Neural cell (in vitro differentiated cells): ENCODE measurements around the gene COMP. TPM values are rescaled to one million over a fixed set of nuclear protein-coding genes. Genes with fewer than 3 reads are reported as not detected.

Experiments
- H2AFZ ChIP-seq: fragments of 200-600, 300-800 bp; sonication (generic), shearing (Covaris generic); 2 replicates; pipeline ENCODE4 v1.6.0; 2014; ENCODE audit warnings: low read depth, mild to moderate bottlenecking, antibody characterized with exemption, low read length, moderate library complexity
- H3F3A ChIP-seq: fragments of 200-600 bp; shearing (Covaris generic); 2 replicates; pipeline ENCODE4 v1.6.1; 2016; ENCODE audit warnings: mild to moderate bottlenecking, moderate library complexity, mixed read lengths, antibody characterized with exemption, low read length; ENCODE audit not compliant: insufficient read depth, poor library complexity, severe bottlenecking
- H3K27ac ChIP-seq: fragments of 200-600, 300-800 bp; sonication (generic), shearing (Covaris generic); 2 replicates; pipeline ENCODE4 v1.5.1; 2014; ENCODE audit warnings: mild to moderate bottlenecking, low read length, moderate library complexity
- H3K27me3 ChIP-seq: fragments of 300-800, 200-600 bp; sonication (generic), shearing (Covaris generic); 2 replicates; pipeline ENCODE4 v1.6.0; 2014; ENCODE audit warnings: mild to moderate bottlenecking, low read depth, low read length, moderate library complexity; ENCODE audit not compliant: insufficient read depth
- H3K36me3 ChIP-seq: fragments of 300-800, 200-600 bp; sonication (generic), shearing (Covaris generic); 2 replicates; pipeline ENCODE4 v1.5.1; 2014; ENCODE audit warnings: mild to moderate bottlenecking, antibody characterized with exemption, low read length, moderate library complexity; ENCODE audit not compliant: insufficient read depth
- H3K4me2 ChIP-seq: fragments of 300-800, 200-600 bp; sonication (generic), shearing (Covaris generic); 2 replicates; pipeline ENCODE4 v1.6.0; 2014; ENCODE audit warnings: mild to moderate bottlenecking, low read length
- H3K4me3 ChIP-seq: fragments of 300-800, 200-600 bp; sonication (generic), shearing (Covaris generic); 2 replicates; pipeline ENCODE4 v1.5.1; 2014; ENCODE audit warnings: mild to moderate bottlenecking, low read length, moderate library complexity
- H3K79me2 ChIP-seq: fragments of 200-600 bp; shearing (Covaris generic); replicated peaks from 2 replicates; pipeline ENCODE4 v1.6.0; 2014; ENCODE audit warnings: mild to moderate bottlenecking, low read length, moderate library complexity; ENCODE audit not compliant: insufficient read depth
- H3K9ac ChIP-seq: fragments of 300-800, 200-600 bp; sonication (generic), shearing (Covaris generic); 2 replicates; pipeline ENCODE4 v1.6.1; 2016; ENCODE audit warnings: mild to moderate bottlenecking, low read length, mixed read lengths
- H3K9me2 ChIP-seq: fragments of 200-600 bp; shearing (Covaris generic); 2 replicates; pipeline ENCODE4 v1.6.1; 2016; ENCODE audit warnings: mild to moderate bottlenecking, low read length, mixed read lengths; ENCODE audit not compliant: insufficient read depth
- H3K9me3 ChIP-seq: fragments of 200-600, 300-800 bp; sonication (generic), shearing (Covaris generic); 2 replicates; pipeline ENCODE4 v1.6.1; 2016; ENCODE audit warnings: mild to moderate bottlenecking, mixed run types, low read length, moderate library complexity, mixed read lengths
- H4K20me1 ChIP-seq: fragments of 200-600 bp; shearing (Covaris generic); 2 replicates; pipeline ENCODE4 v1.6.1; 2016; ENCODE audit warnings: mild to moderate bottlenecking, mixed run types; ENCODE audit not compliant: insufficient read depth
- EP300 ChIP-seq: fragments of 450-650 bp; conservative IDR thresholded peaks from 2 replicates; pipeline ENCODE4 v1.6.1; 2014; ENCODE audit warnings: antibody characterized with exemption, mild to moderate bottlenecking, moderate library complexity; ENCODE audit not compliant: poor library complexity, severe bottlenecking
- EZH2 ChIP-seq: fragments of 200-600, 300-800 bp; shearing (Covaris generic), sonication (generic); IDR thresholded peaks from 2 replicates; pipeline ENCODE4 v1.6.1; 2014; ENCODE audit warnings: antibody characterized with exemption, low read length, borderline replicate concordance, mild to moderate bottlenecking; ENCODE audit not compliant: insufficient read depth, poor library complexity, severe bottlenecking
- MXI1 ChIP-seq: fragments of 450-650 bp; conservative IDR thresholded peaks from 2 replicates; pipeline ENCODE4 v1.6.1; 2014; ENCODE audit warnings: antibody characterized with exemption, mild to moderate bottlenecking; ENCODE audit not compliant: poor library complexity, severe bottlenecking
- POLR2AphosphoS5 ChIP-seq: IDR thresholded peaks from 2 replicates; pipeline ENCODE4 v1.6.1; 2012
- RAD21 ChIP-seq: fragments of 450-650 bp; conservative IDR thresholded peaks from 2 replicates; pipeline ENCODE4 v1.6.1; 2014; ENCODE audit warnings: antibody characterized with exemption, mild to moderate bottlenecking, moderate library complexity
- SMC3 ChIP-seq: fragments of 450-650 bp; conservative IDR thresholded peaks from 2 replicates; pipeline ENCODE4 v1.6.1; 2014; ENCODE audit warnings: antibody characterized with exemption, mild to moderate bottlenecking, moderate library complexity; ENCODE audit not compliant: poor library complexity
- TAF1 ChIP-seq: IDR thresholded peaks from 2 replicates; pipeline ENCODE4 v1.6.1; 2012; ENCODE audit warnings: low read depth
- polyA plus RNA-seq: library from polyadenylated mRNA; depleted of rRNA; stranded (reverse); fragments of >200 nt; gene quantifications from 2 replicates; pipeline ENCODE4 v1.2.3, GENCODE V29; 2014
- TF ChIP-seq, protein P1 (sequence below): fragments of 450-650 bp; IDR thresholded peaks from 2 replicates; pipeline ENCODE4 v1.5.1; 2014; ENCODE audit warnings: antibody characterized with exemption, mild to moderate bottlenecking, moderate library complexity; ENCODE audit not compliant: poor library complexity, severe bottlenecking
- TF ChIP-seq, protein P2 (sequence below): IDR thresholded peaks from 2 replicates; pipeline ENCODE4 v1.6.1; 2012; ENCODE audit warnings: borderline replicate concordance

COMP gene
- polyA plus RNA-seq, 1 donor from 2014 or later = not detected

DNA sequence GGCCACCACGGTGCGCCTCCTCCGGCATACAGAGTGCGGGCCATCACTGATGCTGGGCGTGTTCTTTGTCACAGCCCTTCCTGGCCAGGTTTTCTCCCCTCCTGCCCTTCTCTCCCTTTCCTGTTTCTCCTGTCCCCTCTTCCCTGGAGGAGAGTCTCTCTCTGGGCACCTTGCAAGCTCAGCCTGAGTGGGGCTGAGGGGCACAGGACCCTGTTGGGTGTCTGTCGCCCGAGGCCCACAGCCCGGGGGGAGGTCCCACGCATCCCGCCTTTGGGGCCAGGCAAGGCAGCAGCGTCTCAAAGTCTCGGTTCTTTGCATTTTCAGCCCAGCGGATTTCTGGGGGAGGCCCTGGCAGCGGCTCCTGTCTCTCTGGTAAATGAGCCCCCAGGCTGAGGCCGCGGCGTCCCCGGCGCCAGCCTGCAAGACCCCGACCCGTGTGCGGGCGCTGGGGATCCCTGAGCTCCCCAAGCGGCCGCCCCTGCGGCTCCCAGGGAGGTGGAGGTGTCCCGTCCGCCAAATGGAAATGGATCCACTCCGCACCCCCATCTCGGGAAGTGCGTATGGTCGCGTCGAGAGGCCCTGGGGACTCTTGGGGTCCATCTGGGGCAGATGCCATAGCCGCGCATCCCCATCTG, 47.2 kb downstream of the COMP start:
- no peak for TF ChIP-seq POLR2AphosphoS5
- TF ChIP-seq EZH2 = no peak
- TF ChIP-seq, protein P1, sequence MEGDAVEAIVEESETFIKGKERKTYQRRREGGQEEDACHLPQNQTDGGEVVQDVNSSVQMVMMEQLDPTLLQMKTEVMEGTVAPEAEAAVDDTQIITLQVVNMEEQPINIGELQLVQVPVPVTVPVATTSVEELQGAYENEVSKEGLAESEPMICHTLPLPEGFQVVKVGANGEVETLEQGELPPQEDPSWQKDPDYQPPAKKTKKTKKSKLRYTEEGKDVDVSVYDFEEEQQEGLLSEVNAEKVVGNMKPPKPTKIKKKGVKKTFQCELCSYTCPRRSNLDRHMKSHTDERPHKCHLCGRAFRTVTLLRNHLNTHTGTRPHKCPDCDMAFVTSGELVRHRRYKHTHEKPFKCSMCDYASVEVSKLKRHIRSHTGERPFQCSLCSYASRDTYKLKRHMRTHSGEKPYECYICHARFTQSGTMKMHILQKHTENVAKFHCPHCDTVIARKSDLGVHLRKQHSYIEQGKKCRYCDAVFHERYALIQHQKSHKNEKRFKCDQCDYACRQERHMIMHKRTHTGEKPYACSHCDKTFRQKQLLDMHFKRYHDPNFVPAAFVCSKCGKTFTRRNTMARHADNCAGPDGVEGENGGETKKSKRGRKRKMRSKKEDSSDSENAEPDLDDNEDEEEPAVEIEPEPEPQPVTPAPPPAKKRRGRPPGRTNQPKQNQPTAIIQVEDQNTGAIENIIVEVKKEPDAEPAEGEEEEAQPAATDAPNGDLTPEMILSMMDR = no peak
- no peak for TF ChIP-seq TAF1
- TF ChIP-seq, protein P2, sequence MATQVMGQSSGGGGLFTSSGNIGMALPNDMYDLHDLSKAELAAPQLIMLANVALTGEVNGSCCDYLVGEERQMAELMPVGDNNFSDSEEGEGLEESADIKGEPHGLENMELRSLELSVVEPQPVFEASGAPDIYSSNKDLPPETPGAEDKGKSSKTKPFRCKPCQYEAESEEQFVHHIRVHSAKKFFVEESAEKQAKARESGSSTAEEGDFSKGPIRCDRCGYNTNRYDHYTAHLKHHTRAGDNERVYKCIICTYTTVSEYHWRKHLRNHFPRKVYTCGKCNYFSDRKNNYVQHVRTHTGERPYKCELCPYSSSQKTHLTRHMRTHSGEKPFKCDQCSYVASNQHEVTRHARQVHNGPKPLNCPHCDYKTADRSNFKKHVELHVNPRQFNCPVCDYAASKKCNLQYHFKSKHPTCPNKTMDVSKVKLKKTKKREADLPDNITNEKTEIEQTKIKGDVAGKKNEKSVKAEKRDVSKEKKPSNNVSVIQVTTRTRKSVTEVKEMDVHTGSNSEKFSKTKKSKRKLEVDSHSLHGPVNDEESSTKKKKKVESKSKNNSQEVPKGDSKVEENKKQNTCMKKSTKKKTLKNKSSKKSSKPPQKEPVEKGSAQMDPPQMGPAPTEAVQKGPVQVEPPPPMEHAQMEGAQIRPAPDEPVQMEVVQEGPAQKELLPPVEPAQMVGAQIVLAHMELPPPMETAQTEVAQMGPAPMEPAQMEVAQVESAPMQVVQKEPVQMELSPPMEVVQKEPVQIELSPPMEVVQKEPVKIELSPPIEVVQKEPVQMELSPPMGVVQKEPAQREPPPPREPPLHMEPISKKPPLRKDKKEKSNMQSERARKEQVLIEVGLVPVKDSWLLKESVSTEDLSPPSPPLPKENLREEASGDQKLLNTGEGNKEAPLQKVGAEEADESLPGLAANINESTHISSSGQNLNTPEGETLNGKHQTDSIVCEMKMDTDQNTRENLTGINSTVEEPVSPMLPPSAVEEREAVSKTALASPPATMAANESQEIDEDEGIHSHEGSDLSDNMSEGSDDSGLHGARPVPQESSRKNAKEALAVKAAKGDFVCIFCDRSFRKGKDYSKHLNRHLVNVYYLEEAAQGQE = no peak
- no peak for TF ChIP-seq RAD21
- TF ChIP-seq SMC3 = no peak
- TF ChIP-seq MXI1 = no peak
- no peak for TF ChIP-seq EP300
- Histone ChIP-seq H4K20me1 (no peaks in the 10 kb centered on the region), H3K4me3 (no peak overlapping the region), H3K79me2 (no peaks in the 10 kb centered on the region), H3F3A (no peaks in the 10 kb centered on the region), H3K4me2 (no peak overlapping the region), H2AFZ (no peak overlapping the region), H3K27me3 (no peaks in the 10 kb centered on the region), H3K9ac (no peak overlapping the region), H3K27ac (no peak overlapping the region), H3K9me2 (no peaks in the 10 kb centered on the region), H3K36me3 (no peaks in the 10 kb centered on the region), H3K9me3 (no peaks in the 10 kb centered on the region)

DNA sequence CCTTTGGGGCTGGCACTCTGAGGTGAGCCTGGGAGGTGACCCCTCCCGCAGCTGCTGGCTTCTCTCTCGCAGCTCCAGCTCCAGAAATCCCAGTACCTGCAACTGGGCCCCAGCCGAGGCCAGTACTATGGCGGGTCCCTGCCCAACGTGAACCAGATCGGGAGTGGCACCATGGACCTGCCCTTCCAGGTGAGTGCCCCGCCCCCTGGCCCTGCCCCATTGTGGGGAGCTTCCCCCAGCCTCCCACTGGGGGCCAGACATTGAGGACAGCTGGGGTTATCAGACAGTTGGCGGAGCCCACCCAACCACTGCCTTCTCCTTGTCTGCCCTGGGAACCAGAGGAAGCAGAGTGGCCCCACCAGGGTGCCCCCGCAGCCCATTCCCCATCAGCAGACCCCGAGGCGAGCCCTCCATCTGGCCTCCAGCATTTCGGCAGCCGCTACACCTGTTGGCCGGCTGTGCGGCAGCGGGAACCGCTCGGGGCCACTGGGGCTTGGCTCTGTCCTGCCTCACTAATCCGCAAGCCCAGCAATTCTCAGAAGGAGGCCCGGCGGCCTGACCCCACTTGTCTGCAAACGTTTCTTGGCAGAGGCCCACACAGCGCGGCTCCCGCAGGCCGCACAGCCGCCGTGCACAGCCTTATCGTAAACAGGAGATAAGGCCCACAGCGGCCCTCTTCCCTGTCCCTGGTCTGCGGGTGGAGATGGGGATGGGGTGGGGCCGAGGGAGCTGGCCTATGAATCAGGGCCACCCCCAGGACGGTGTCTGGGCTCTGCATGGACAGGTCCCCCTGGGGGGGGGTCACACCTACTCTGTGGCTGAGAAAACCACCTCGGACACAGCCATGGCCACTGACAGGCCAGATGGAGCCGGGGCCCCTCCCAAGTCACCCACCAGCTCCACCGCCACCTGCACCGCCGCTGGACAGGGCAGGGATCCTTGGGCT, 48.0 kb downstream of the COMP start:
- Histone ChIP-seq H3K9me3 (no peaks in the 10 kb centered on the region), H3F3A (no peaks in the 10 kb centered on the region), H3K27ac (no peak overlapping the region), H2AFZ (no peak overlapping the region), H3K4me3 (no peak overlapping the region), H4K20me1 (no peaks in the 10 kb centered on the region), H3K9ac (no peak overlapping the region), H3K9me2 (no peaks in the 10 kb centered on the region), H3K27me3 (no peaks in the 10 kb centered on the region), H3K4me2 (no peak overlapping the region), H3K79me2 (no peaks in the 10 kb centered on the region), H3K36me3 (no peaks in the 10 kb centered on the region)
- TF ChIP-seq EZH2 = no peak
- TF ChIP-seq SMC3 = no peak
- no peak for TF ChIP-seq TAF1
- TF ChIP-seq MXI1 = no peak
- no peak for TF ChIP-seq EP300
- TF ChIP-seq RAD21 = no peak
- TF ChIP-seq, protein P2 = no peak
- no peak for TF ChIP-seq POLR2AphosphoS5
- TF ChIP-seq, protein P1 = no peak
